Loucy (cell line): ENCODE measurements around the gene AARS2.

Source experiments
- H2AFZ ChIP-seq: fragments of 200-600 bp; sonication (generic); 2 replicates; pipeline ENCODE4 v1.6.0; 2016; ENCODE audit warnings: antibody characterized with exemption, mild to moderate bottlenecking, low read length, moderate library complexity
- H3F3A ChIP-seq: fragments of 200-600 bp; 2 replicates; pipeline ENCODE4 v1.6.0; 2016; ENCODE audit warnings: antibody characterized with exemption, low read depth, mild to moderate bottlenecking
- H3K27me3 ChIP-seq: fragments of 200-600 bp; sonication (generic); 2 replicates; pipeline ENCODE4 v1.6.1; 2014; ENCODE audit warnings: low read length, mild to moderate bottlenecking; ENCODE audit not compliant: insufficient read depth, poor library complexity, severe bottlenecking
- H3K36me3 ChIP-seq: fragments of 200-600 bp; sonication (generic); 2 replicates; pipeline ENCODE4 v1.6.1; 2016; ENCODE audit warnings: low read length; ENCODE audit not compliant: insufficient read depth
- H3K4me1 ChIP-seq: fragments of 200-600 bp; sonication (generic); 2 replicates; pipeline ENCODE4 v1.5.1; 2014; ENCODE audit warnings: low read length, mild to moderate bottlenecking; ENCODE audit not compliant: insufficient read depth, poor library complexity, severe bottlenecking
- H3K4me2 ChIP-seq: fragments of 200-600 bp; sonication (generic); 2 replicates; pipeline ENCODE4 v1.6.0; 2014; ENCODE audit warnings: antibody characterized with exemption, low read length, low read depth, mild to moderate bottlenecking; ENCODE audit not compliant: poor library complexity, severe bottlenecking
- H3K4me3 ChIP-seq: fragments of 200-600 bp; sonication (generic); 2 replicates; pipeline ENCODE4 v1.5.1; 2014; ENCODE audit warnings: low read length, mild to moderate bottlenecking, mixed read lengths; ENCODE audit not compliant: poor library complexity, severe bottlenecking
- H3K79me2 ChIP-seq: fragments of 200-600 bp; sonication (generic); 2 replicates; pipeline ENCODE4 v1.6.1; 2014; ENCODE audit warnings: low read length; ENCODE audit not compliant: insufficient read depth
- H3K9ac ChIP-seq: fragments of 200-600 bp; sonication (generic); 2 replicates; pipeline ENCODE4 v1.6.0; 2014; ENCODE audit warnings: mild to moderate bottlenecking, low read depth, low read length, moderate library complexity; ENCODE audit not compliant: poor library complexity, severe bottlenecking
- H3K9me2 ChIP-seq: fragments of 200-600 bp; sonication (generic); replicated peaks from 2 replicates; pipeline ENCODE4 v1.6.1; 2016; ENCODE audit warnings: low read depth, low read length, mixed read lengths
- H3K9me3 ChIP-seq: fragments of 200-600 bp; sonication (generic); 2 replicates; pipeline ENCODE4 v1.6.1; 2014; ENCODE audit warnings: mild to moderate bottlenecking, antibody characterized with exemption, low read length, low read depth; ENCODE audit not compliant: insufficient read depth
- H4K20me1 ChIP-seq: fragments of 200-600 bp; sonication (generic); 2 replicates; pipeline ENCODE4 v1.6.0; 2014; ENCODE audit warnings: antibody characterized with exemption, low read length, mild to moderate bottlenecking; ENCODE audit not compliant: insufficient read depth, poor library complexity, severe bottlenecking
- CTCF ChIP-seq: fragments of 200-600 bp; sonication (generic); conservative IDR thresholded peaks from 2 replicates; pipeline ENCODE4 v1.5.1; 2014; ENCODE audit warnings: mild to moderate bottlenecking, antibody characterized with exemption, low read length
- EZH2phosphoT487 ChIP-seq: fragments of 200-600 bp; IDR thresholded peaks from 2 replicates; pipeline ENCODE4 v1.6.1; 2018; ENCODE audit warnings: antibody characterized with exemption, mild to moderate bottlenecking, moderate library complexity, borderline replicate concordance

AARS2 gene

GRCh38 chr6:44305200-44305725 lies 7.9 kb downstream of the AARS2 start:
- Histone ChIP-seq H3K9me2 (no peaks in the 10 kb centered on the region), H4K20me1 (no peaks in the 10 kb centered on the region), H3K4me2 (no peak overlapping the region), H3K9me3 (no peaks in the 10 kb centered on the region), H3K36me3 (peaks cover 64% of the 10 kb centered on the region; the same call in 1 of the 2 replicates), H3F3A (no peaks in the 10 kb centered on the region), H3K79me2 (no peaks in the 10 kb centered on the region), H2AFZ (no peak overlapping the region), H3K4me3 (no peak overlapping the region), H3K27me3 (no peaks in the 10 kb centered on the region), H3K4me1 (no peaks in the 10 kb centered on the region), H3K9ac (no peak overlapping the region)
- TF ChIP-seq CTCF (no peak), EZH2phosphoT487 (no peak)

GRCh38 chr6:44304282-44305199 lies 8.6 kb downstream of the AARS2 start:
- H3K9ac ChIP-seq = no peak overlapping the region
- H3K79me2 ChIP-seq = no peaks in the 10 kb centered on the region

GRCh38 chr6:44303842-44304241 lies 9.3 kb downstream of the AARS2 start:
- Histone ChIP-seq H3K79me2 (no peaks in the 10 kb centered on the region), H2AFZ (no peak overlapping the region), H3K4me1 (no peaks in the 10 kb centered on the region), H3K27me3 (no peaks in the 10 kb centered on the region), H3K4me2 (no peak overlapping the region), H3K9me3 (no peaks in the 10 kb centered on the region), H3K4me3 (no peak overlapping the region), H3K36me3 (peaks cover 55% of the 10 kb centered on the region; the same call in 1 of the 2 replicates), H4K20me1 (no peaks in the 10 kb centered on the region), H3K9ac (no peak overlapping the region), H3K9me2 (no peaks in the 10 kb centered on the region), H3F3A (no peaks in the 10 kb centered on the region)
- TF ChIP-seq CTCF = no peak

More at GRCh38 chr6:44304282-44305199, 8.6 kb downstream of the AARS2 start:
- H4K20me1 ChIP-seq = no peaks in the 10 kb centered on the region
- no peaks in the 10 kb centered on the region for H3K27me3 ChIP-seq
- H3F3A ChIP-seq = no peaks in the 10 kb centered on the region
- no peaks in the 10 kb centered on the region for H3K9me2 ChIP-seq
- H3K9me3 ChIP-seq = no peaks in the 10 kb centered on the region
- no peak overlapping the region for H3K4me2 ChIP-seq
- peaks cover 59% of the 10 kb centered on the region; the same call in 1 of the 2 replicates for H3K36me3 ChIP-seq
- TF ChIP-seq EZH2phosphoT487 (no peak), CTCF (peak; percentile 81)
- H2AFZ ChIP-seq = no peak overlapping the region
- H3K4me3 ChIP-seq = no peak overlapping the region
- no peaks in the 10 kb centered on the region for H3K4me1 ChIP-seq
